ENCODE measurements around the gene PATE3. TPM values are rescaled to one million over a fixed set of nuclear protein-coding genes. Genes with fewer than 3 reads are reported as not detected.

PATE3 gene
- total RNA-seq, 1 experiment from 2014 or later, result not detected

GRCh38 chr11:125778728-125779127 lies 9.2 kb upstream of the PATE3 start, which contains the start of gene PATE2:
PATE2 (minus strand) TSS chr11:125778828; CDS start chr11:125778773, 55 bp downstream.
- Histone ChIP-seq H3K36me3 (ENCODE audit: control insufficient read depth, insufficient read depth, low read length) (no peaks in the 10 kb centered on the region), H3K27ac (ENCODE audit: low read length) (no peak within 1 kb of the TSS), H3K9me3 (ENCODE audit: control insufficient read depth, insufficient read depth, low read depth, low read length) (no peaks in the 10 kb centered on the region), H3K27me3 (ENCODE audit: control insufficient read depth, insufficient read depth, low read length) (no peaks in the 10 kb centered on the region), H3K4me3 (ENCODE audit: low read depth in 2 of 2, low read length in 2 of 2) (no peak within 1 kb of the TSS), H3K4me1 (ENCODE audit: control insufficient read depth, insufficient read depth, low read length) (no peaks in the 10 kb centered on the region)
- intact Hi-C loops (cut with micrococcal nuclease; ENCODE audit: unreplicated experiment), result no loop called here
- no peak for TF ChIP-seq REST (IDR thresholded peaks at IDR 0.05; ENCODE audit: insufficient read depth in 1 of 2, low read depth in 2 of 2, low read length in 1 of 2)
- no peak for TF ChIP-seq CTCF (IDR thresholded peaks at IDR 0.05)
- no peak for TF ChIP-seq TCF7L2 (IDR thresholded peaks at IDR 0.05; ENCODE audit: low read depth, low read length)
- no peak for TF ChIP-seq SIN3A (IDR thresholded peaks at IDR 0.05; ENCODE audit: borderline replicate concordance, insufficient read depth, low read depth, low read length)
- TF ChIP-seq POLR2AphosphoS5 (IDR thresholded peaks at IDR 0.05; ENCODE audit: low read depth, low read length), result no peak
- ChIA-PET POLR2A (no interaction called here), CTCF (no interaction called here)
- ATAC-seq (no peak), DNase-seq (ENCODE audit: low read depth, low spot score) (no peak)
- no TSS peak for BruUV-seq (replicated peaks)
- in situ Hi-C loops (cut with HindIII; ENCODE audit: low pct_unique_long_range_greater_than_20kb, low sequenced_read_pairs), result no loop called here

- in situ Hi-C loops (cut with HindIII; ENCODE audit: low pct_unique_long_range_greater_than_20kb, low sequenced_read_pairs), result no loop called here
- ATAC-seq, result no peak
These were observed 3.2 kb upstream of the PATE3 start for GRCh38 chr11:125784678-125785077.

More at GRCh38 chr11:125784678-125785077, 3.2 kb upstream of the PATE3 start:
- Histone ChIP-seq H3K27ac (ENCODE audit: low read length) (no peak overlapping the region), H3K4me3 (ENCODE audit: low read depth in 2 of 2, low read length in 2 of 2) (no peak overlapping the region), H3K4me1 (ENCODE audit: control insufficient read depth, insufficient read depth, low read length) (no peaks in the 10 kb centered on the region), H3K9me3 (ENCODE audit: control insufficient read depth, insufficient read depth, low read depth, low read length) (no peaks in the 10 kb centered on the region), H3K36me3 (ENCODE audit: control insufficient read depth, insufficient read depth, low read length) (no peaks in the 10 kb centered on the region), H3K27me3 (ENCODE audit: control insufficient read depth, insufficient read depth, low read length) (no peaks in the 10 kb centered on the region)
- no peak for DNase-seq (ENCODE audit: low read depth, low spot score)
- intact Hi-C loops (cut with micrococcal nuclease; ENCODE audit: unreplicated experiment), result no loop called here
- BruUV-seq (replicated peaks), result no TSS peak
- TF ChIP-seq SIN3A (IDR thresholded peaks at IDR 0.05; ENCODE audit: borderline replicate concordance, insufficient read depth, low read depth, low read length), result no peak
- TF ChIP-seq POLR2AphosphoS5 (IDR thresholded peaks at IDR 0.05; ENCODE audit: low read depth, low read length), result no peak
- no peak for TF ChIP-seq REST (IDR thresholded peaks at IDR 0.05; ENCODE audit: insufficient read depth in 1 of 2, low read depth in 2 of 2, low read length in 1 of 2)
- no peak for TF ChIP-seq TCF7L2 (IDR thresholded peaks at IDR 0.05; ENCODE audit: low read depth, low read length)
- TF ChIP-seq CTCF (IDR thresholded peaks at IDR 0.05), result no peak
- ChIA-PET CTCF (interaction anchor here (0.7 kb wide), 1 partner anchor 113 kb away, joined by 3 read pairs; no protein-coding TSS in a partner anchor), POLR2A (no interaction called here)

Measured in Panc1 (cell line).